WTC11 (cell line): Measurements from ENCODE around the gene MTMR3.

ENCODE experiments used
- CTCF ChIP-seq: fragments of 200-600 bp; IDR thresholded peaks from 2 replicates; pipeline ENCODE4 v1.8.0; 2022; ENCODE audit warnings: antibody characterized with exemption
- E2F5 ChIP-seq: sonication (generic); formaldehyde crosslinking; IDR thresholded peaks from 2 replicates; pipeline ENCODE4 v1.8.1; 2022; ENCODE audit warnings: mild to moderate bottlenecking, moderate library complexity, missing genetic modification reagents
- ESRRA ChIP-seq: sonication (generic); formaldehyde crosslinking; IDR thresholded peaks from 2 replicates; pipeline ENCODE4 v1.8.1; 2022; ENCODE audit warnings: mild to moderate bottlenecking, missing genetic modification reagents, borderline replicate concordance
- GABPB1 ChIP-seq: sonication (generic); formaldehyde crosslinking; IDR thresholded peaks from 2 replicates; pipeline ENCODE4 v1.8.1; 2023; ENCODE audit warnings: mild to moderate bottlenecking, missing genetic modification reagents
- NFYB ChIP-seq: sonication (generic); formaldehyde crosslinking; conservative IDR thresholded peaks from 2 replicates; pipeline ENCODE4 v1.8.0; 2022; ENCODE audit warnings: low read depth, missing genetic modification reagents
- SOX15 ChIP-seq: fragments of 250-450 bp; sonication (Bioruptor Pico); IDR thresholded peaks from 2 replicates; pipeline ENCODE4 v1.9.0; 2021; ENCODE audit warnings: mild to moderate bottlenecking
- SP1 ChIP-seq: sonication (generic); formaldehyde crosslinking; conservative IDR thresholded peaks from 2 replicates; pipeline ENCODE4 v1.8.1; 2022; ENCODE audit warnings: missing genetic modification reagents
- TCF7 ChIP-seq: sonication (generic); formaldehyde crosslinking; IDR thresholded peaks from 2 replicates; pipeline ENCODE4 v1.8.0; 2022; ENCODE audit warnings: mild to moderate bottlenecking, low read depth, missing genetic modification reagents, moderate library complexity
- TEAD4 ChIP-seq: sonication (generic); formaldehyde crosslinking; IDR thresholded peaks from 2 replicates; pipeline ENCODE4 v1.8.0; 2022; ENCODE audit warnings: mild to moderate bottlenecking, missing genetic modification reagents
- ZNF138 ChIP-seq: sonication (generic); formaldehyde crosslinking; conservative IDR thresholded peaks from 2 replicates; pipeline ENCODE4 v1.8.1; 2022; ENCODE audit warnings: mild to moderate bottlenecking, moderate library complexity, missing genetic modification reagents
- ZNF232 ChIP-seq: sonication (generic); formaldehyde crosslinking; IDR thresholded peaks from 2 replicates; pipeline ENCODE4 v1.8.0; 2022; ENCODE audit warnings: mild to moderate bottlenecking, missing genetic modification reagents
- TF ChIP-seq, protein P1 (sequence below): sonication (generic); formaldehyde crosslinking; conservative IDR thresholded peaks from 2 replicates; pipeline ENCODE4 v1.8.1; 2022; ENCODE audit warnings: mild to moderate bottlenecking, missing genetic modification reagents
- TF ChIP-seq, protein P2 (sequence below): sonication (generic); formaldehyde crosslinking; IDR thresholded peaks from 2 replicates; pipeline ENCODE4 v1.8.1; 2022; ENCODE audit warnings: missing genetic modification reagents, borderline replicate concordance
- TF ChIP-seq, protein P3 (sequence below): sonication (generic); formaldehyde crosslinking; IDR thresholded peaks from 2 replicates; pipeline ENCODE4 v1.8.0; 2022; ENCODE audit warnings: mild to moderate bottlenecking, missing genetic modification reagents

GRCh38 chr22:29926057-29926456 lies 43.1 kb downstream of the MTMR3 start:
- TF ChIP-seq ESRRA (CRISPR knock-in tag): no peak
- no peak for TF ChIP-seq ZNF138 (CRISPR knock-in tag)
- TF ChIP-seq, protein P1, sequence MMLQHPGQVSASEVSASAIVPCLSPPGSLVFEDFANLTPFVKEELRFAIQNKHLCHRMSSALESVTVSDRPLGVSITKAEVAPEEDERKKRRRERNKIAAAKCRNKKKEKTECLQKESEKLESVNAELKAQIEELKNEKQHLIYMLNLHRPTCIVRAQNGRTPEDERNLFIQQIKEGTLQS: no peak
- TF ChIP-seq NFYB (CRISPR knock-in tag): no peak
- no peak for TF ChIP-seq TCF7 (CRISPR knock-in tag)
- no peak for TF ChIP-seq CTCF
- TF ChIP-seq, protein P2, sequence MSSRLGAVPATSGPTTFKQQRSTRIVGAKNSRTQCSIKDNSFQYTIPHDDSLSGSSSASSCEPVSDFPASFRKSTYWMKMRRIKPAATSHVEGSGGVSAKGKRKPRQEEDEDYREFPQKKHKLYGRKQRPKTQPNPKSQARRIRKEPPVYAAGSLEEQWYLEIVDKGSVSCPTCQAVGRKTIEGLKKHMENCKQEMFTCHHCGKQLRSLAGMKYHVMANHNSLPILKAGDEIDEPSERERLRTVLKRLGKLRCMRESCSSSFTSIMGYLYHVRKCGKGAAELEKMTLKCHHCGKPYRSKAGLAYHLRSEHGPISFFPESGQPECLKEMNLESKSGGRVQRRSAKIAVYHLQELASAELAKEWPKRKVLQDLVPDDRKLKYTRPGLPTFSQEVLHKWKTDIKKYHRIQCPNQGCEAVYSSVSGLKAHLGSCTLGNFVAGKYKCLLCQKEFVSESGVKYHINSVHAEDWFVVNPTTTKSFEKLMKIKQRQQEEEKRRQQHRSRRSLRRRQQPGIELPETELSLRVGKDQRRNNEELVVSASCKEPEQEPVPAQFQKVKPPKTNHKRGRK (CRISPR knock-in tag): no peak
- TF ChIP-seq GABPB1 (CRISPR knock-in tag): no peak
- no peak for TF ChIP-seq SP1 (CRISPR knock-in tag)
- no peak for TF ChIP-seq ZNF232
- no peak for TF ChIP-seq SOX15 (CRISPR knock-in tag)
- no peak for TF ChIP-seq TEAD4 (CRISPR knock-in tag)
- TF ChIP-seq E2F5: no peak
- TF ChIP-seq, protein P3, sequence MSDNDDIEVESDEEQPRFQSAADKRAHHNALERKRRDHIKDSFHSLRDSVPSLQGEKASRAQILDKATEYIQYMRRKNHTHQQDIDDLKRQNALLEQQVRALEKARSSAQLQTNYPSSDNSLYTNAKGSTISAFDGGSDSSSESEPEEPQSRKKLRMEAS (CRISPR knock-in tag): no peak
